ENCODE results near the gene RHD. TPM values are rescaled to one million over a fixed set of nuclear protein-coding genes. Genes with fewer than 3 reads are reported as not detected.
"Not testable (repeated sequence)": the region's sequence is repeated elsewhere in the genome, so short reads cannot be mapped to it uniquely, and the experiment has no call there.

RHD gene
- total RNA-seq, 3 donors from 2014 or later (not counting 1 experiment from before 2014, with no cell fraction given): 0.21 TPM; not detected in 2

- not testable (repeated sequence) for H3K27ac Mint-ChIP-seq
Measured at GRCh38 chr1:25371757-25372156, 99.4 kb downstream of the RHD start.

GRCh38 chr1:25378367-25378766 lies 106.1 kb downstream of the RHD start:
- intact Hi-C loops (cut with micrococcal nuclease); H3K27ac Mint-ChIP-seq: not testable (repeated sequence)

More at GRCh38 chr1:25371757-25372156, 99.4 kb downstream of the RHD start:
- ATAC-seq; H3K4me3 Mint-ChIP-seq; DNase-seq; H3K27me3 Mint-ChIP-seq (ENCODE audit: low read depth in 2 of 2); H3K27ac ChIP-seq (ENCODE audit: low read length); H3K36me3 Mint-ChIP-seq; H3K36me3 ChIP-seq (ENCODE audit: control insufficient read depth, insufficient read depth, low read length); H3K27me3 ChIP-seq (ENCODE audit: control insufficient read depth, insufficient read depth, low read length); H3K9me3 Mint-ChIP-seq; H3K9me3 ChIP-seq (ENCODE audit: control insufficient read depth, insufficient read depth, low read length); H3K4me3 ChIP-seq (ENCODE audit: low read length); H3K4me1 Mint-ChIP-seq; H3K4me1 ChIP-seq (ENCODE audit: control insufficient read depth, insufficient read depth, low read length); intact Hi-C loops (cut with micrococcal nuclease): not testable (repeated sequence)
- WGBS (ENCODE audit: insufficient coverage): 90% methylated on average over 7 of the region's 7 CpGs

More at GRCh38 chr1:25378367-25378766, 106.1 kb downstream of the RHD start:
- H3K36me3 Mint-ChIP-seq; DNase-seq; H3K4me3 Mint-ChIP-seq; H3K27ac ChIP-seq (ENCODE audit: low read length); H3K27me3 ChIP-seq (ENCODE audit: control insufficient read depth, insufficient read depth, low read length); H3K9me3 ChIP-seq (ENCODE audit: control insufficient read depth, insufficient read depth, low read length); ATAC-seq; H3K4me1 Mint-ChIP-seq; H3K4me1 ChIP-seq (ENCODE audit: control insufficient read depth, insufficient read depth, low read length); H3K27me3 Mint-ChIP-seq (ENCODE audit: low read depth in 2 of 2); H3K36me3 ChIP-seq (ENCODE audit: control insufficient read depth, insufficient read depth, low read length); H3K9me3 Mint-ChIP-seq; H3K4me3 ChIP-seq (ENCODE audit: low read length): not testable (repeated sequence)
- WGBS (ENCODE audit: insufficient coverage): 92% methylated on average over 3 of the region's 3 CpGs

Other genes starting within 250 kb of the RHD start
- gene SYF2, start 40.0 kb upstream of the RHD start, total RNA-seq: 10 to 100 TPM; 67.9 to 92.2 (median 75.3) TPM
- 100 to 1,000 TPM; 473 to 602 (median 589) TPM for gene RSRP1, start 25.1 kb upstream of the RHD start, total RNA-seq
- 100 to 1,000 TPM in 2 of 3 donors, 10 to 100 TPM in 1; 99.9 to 117 (median 107) TPM for gene TMEM50A, start 65.8 kb downstream of the RHD start, total RNA-seq
- gene RHCE, start 148.3 kb downstream of the RHD start, total RNA-seq: not detected
- 10 to 100 TPM; 15.9 to 19.6 (median 16.9) TPM for gene MACO1, start 158.4 kb downstream of the RHD start, total RNA-seq